GM18909 (cell line): Measurements from ENCODE around the gene MAP3K4.

Source experiments
- ATAC-seq: cut with Tn5 transposase; IDR thresholded peaks from one replicate; pipeline ENCODE4 v1.9.1; 2021; ENCODE audit warnings: mild to moderate bottlenecking; ENCODE audit not compliant: unreplicated experiment, poor library complexity

MAP3K4 gene

GRCh38 chr6:161068321-161068741, 76.8 kb downstream of the MAP3K4 start:
- no peak for ATAC-seq

GRCh38 chr6:161073930-161074329, 82.4 kb downstream of the MAP3K4 start:
- ATAC-seq: no peak

- no peak for ATAC-seq
These were observed 83.0 kb downstream of the MAP3K4 start for GRCh38 chr6:161074496-161075121.

GRCh38 chr6:161076181-161076677, 84.7 kb downstream of the MAP3K4 start:
- no peak for ATAC-seq

- ATAC-seq: no peak
These were observed 88.1 kb downstream of the MAP3K4 start for GRCh38 chr6:161079566-161080262.

GRCh38 chr6:161080263-161080970, 88.8 kb downstream of the MAP3K4 start:
- no peak for ATAC-seq

- ATAC-seq: no peak
These were observed 90.6 kb downstream of the MAP3K4 start for GRCh38 chr6:161082215-161082614.

GRCh38 chr6:161085246-161085645, 93.7 kb downstream of the MAP3K4 start:
- ATAC-seq: no peak

- ATAC-seq: no peak
These were observed 97.2 kb downstream of the MAP3K4 start for GRCh38 chr6:161088676-161089328.

- no peak for ATAC-seq
These were observed 99.6 kb downstream of the MAP3K4 start for GRCh38 chr6:161091151-161091550.

GRCh38 chr6:161091972-161092701, 100.6 kb downstream of the MAP3K4 start:
- no peak for ATAC-seq

- no peak for ATAC-seq
These were observed 103.4 kb downstream of the MAP3K4 start for GRCh38 chr6:161094955-161095354.

- no peak for ATAC-seq
These were observed 104.3 kb downstream of the MAP3K4 start for GRCh38 chr6:161095916-161096315.

- no peak for ATAC-seq
These were observed 108.5 kb downstream of the MAP3K4 start for GRCh38 chr6:161100072-161100471.

GRCh38 chr6:161101517-161101916, 109.9 kb downstream of the MAP3K4 start:
- ATAC-seq: no peak

GRCh38 chr6:161103475-161103874, 111.9 kb downstream of the MAP3K4 start:
- ATAC-seq: no peak

- ATAC-seq: no peak
These were observed 113.4 kb downstream of the MAP3K4 start for GRCh38 chr6:161104966-161105365.

GRCh38 chr6:161105408-161105807, 113.8 kb downstream of the MAP3K4 start:
- no peak for ATAC-seq

GRCh38 chr6:161107779-161108730, 116.5 kb downstream of the MAP3K4 start:
- no peak for ATAC-seq
